ENCODE results near the gene KCNH2.

- TF ChIP-seq, protein P1, sequence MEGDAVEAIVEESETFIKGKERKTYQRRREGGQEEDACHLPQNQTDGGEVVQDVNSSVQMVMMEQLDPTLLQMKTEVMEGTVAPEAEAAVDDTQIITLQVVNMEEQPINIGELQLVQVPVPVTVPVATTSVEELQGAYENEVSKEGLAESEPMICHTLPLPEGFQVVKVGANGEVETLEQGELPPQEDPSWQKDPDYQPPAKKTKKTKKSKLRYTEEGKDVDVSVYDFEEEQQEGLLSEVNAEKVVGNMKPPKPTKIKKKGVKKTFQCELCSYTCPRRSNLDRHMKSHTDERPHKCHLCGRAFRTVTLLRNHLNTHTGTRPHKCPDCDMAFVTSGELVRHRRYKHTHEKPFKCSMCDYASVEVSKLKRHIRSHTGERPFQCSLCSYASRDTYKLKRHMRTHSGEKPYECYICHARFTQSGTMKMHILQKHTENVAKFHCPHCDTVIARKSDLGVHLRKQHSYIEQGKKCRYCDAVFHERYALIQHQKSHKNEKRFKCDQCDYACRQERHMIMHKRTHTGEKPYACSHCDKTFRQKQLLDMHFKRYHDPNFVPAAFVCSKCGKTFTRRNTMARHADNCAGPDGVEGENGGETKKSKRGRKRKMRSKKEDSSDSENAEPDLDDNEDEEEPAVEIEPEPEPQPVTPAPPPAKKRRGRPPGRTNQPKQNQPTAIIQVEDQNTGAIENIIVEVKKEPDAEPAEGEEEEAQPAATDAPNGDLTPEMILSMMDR (IDR thresholded peaks at IDR 0.05): no peak
- no peak for TF ChIP-seq POLR2AphosphoS5 (IDR thresholded peaks at IDR 0.05; ENCODE audit: low read depth, low read length)
- no peak for TF ChIP-seq SIN3A (IDR thresholded peaks at IDR 0.05; ENCODE audit: borderline replicate concordance, insufficient read depth, low read depth, low read length)
These were observed 39.3 kb upstream of the KCNH2 start for GRCh38 chr7:151017370-151017952.
